Measurements from ENCODE around the gene DNAJC9.

Gene DNAJC9

DNA sequence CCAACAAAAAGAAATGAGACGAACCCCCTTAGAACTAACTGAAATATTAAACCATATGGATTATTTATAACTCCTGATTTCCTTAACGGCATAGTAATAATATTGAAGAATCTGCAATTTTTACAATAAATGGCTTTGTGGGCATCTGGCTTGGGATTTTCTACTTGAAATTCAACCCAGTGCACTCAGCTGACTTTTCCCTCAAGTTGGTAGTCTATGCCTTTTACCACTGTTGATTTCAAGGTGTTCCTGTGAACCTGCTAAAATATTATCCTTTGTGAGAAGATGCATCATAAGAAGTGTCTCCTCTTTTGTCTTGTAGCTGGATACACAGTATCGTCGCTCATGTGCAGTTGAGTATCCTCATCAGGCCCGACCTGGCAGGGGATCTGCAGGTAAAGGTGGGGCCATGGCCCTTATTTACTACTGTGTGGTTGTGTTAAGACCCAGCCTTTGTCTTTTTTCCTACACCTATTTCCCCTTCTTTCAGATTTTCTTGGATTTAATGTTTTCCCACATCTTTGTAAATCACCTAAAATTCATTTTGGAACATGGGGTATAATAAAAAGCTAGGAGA lies 8.0 kb downstream of the DNAJC9 start:
- DNase-seq = no peak

DNA sequence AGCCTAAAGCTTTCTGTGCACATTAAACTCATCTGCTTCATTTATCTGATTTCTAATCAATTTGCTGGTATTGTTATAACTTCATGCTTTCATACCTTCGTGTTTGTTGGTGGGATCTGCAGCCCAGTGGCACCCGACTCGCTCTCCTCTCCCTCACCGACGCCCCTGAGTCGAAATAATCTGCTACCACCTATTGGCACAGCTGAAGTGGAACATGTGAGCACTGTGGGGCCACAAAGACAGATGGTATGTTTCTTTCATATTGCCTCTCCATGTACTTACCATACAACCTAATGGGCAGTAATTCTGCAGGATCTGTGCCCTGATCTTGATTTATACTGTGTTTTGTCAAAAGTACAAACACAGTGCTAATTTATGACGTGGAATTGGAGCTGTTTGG lies 12.4 kb downstream of the DNAJC9 start:
- no peak for DNase-seq

- no peak for DNase-seq
These were observed 13.2 kb downstream of the DNAJC9 start for GRCh38 chr10:73233883-73234282.

- no peak for DNase-seq
These were observed 14.2 kb downstream of the DNAJC9 start for GRCh38 chr10:73232887-73233286.

DNA sequence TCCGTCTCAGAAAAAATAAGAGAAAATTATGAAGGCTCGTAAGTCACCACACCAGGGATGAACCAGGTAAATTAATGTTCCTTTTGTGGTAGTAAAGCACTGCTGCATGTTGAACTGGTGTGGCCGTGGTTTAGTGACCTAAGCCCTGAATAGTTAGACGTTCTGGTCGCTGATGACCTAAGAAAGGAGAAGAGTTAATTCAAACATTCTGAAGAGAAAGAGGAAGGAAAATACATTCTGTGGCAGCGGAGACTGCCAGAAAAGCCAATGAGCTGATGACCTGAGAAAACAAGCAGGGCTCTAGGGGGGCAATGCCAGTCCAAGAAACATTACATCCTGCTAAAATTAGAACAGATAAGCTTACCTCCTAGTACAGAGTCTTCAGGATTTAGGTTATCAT lies 17.5 kb downstream of the DNAJC9 start:
- DNase-seq = no peak

GRCh38 chr10:73228247-73228646 lies 18.8 kb downstream of the DNAJC9 start:
- DNase-seq = no peak

DNA sequence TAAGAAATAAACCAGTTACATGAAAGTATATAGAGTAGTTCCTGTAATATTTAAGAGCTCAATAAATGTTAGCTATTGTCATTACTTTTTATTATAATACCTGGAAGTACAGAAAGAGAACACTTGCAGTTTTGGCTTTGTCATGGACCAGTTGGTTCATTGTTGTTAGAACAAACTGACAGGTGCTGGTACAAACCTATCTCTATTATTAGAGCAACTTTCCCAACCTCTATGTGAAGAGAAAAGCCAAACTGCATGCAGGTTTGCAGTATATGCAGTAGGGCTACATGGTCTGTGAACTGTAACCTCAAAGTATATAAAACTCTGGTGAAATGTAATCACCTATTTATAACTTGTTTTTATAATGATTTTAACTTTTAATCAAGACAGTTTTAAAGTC lies 20.4 kb downstream of the DNAJC9 start:
- DNase-seq = no peak

- no peak for DNase-seq
These were observed 21.5 kb downstream of the DNAJC9 start for GRCh38 chr10:73225518-73225917.

- DNase-seq = no peak
These were observed 26.1 kb downstream of the DNAJC9 start for GRCh38 chr10:73220989-73221388.

- DNase-seq = no peak
These were observed 27.7 kb downstream of the DNAJC9 start for GRCh38 chr10:73219384-73219783.

DNA sequence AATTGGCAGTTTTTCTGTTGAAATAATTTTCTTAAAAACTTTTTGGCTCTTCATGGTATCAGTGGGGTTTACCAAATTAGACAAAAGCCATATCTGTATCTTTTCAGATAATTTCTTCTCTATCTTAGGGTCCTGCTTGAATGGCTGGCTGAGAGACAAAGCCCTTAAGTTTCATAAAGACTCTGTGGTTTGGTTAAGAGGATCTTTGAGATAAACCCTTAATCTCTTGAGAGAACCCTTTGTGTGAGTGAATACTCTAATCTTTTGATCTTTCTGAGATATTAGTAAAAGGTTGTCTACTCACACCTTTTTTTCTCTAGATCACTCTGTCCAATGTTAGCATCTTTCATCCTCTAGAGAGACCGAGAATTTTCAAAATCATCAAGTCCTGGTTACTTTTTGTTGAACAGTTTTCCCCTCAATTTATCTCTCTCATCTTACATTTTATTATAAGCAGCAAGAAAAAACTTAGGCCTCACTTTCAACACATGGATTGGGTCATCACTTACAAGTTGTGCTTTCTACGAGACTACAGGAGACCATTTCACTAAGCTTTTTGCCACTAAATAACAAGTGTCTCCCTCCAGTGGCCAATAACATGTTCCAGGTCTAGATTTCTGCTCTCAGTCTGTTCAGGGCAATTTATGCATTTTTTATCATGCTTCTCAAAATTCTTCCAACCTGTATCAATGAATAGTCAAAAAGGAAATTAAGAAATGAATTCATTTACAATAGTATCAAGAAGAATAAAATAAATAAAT lies 28.4 kb downstream of the DNAJC9 start:
- DNase-seq = no peak

DNA sequence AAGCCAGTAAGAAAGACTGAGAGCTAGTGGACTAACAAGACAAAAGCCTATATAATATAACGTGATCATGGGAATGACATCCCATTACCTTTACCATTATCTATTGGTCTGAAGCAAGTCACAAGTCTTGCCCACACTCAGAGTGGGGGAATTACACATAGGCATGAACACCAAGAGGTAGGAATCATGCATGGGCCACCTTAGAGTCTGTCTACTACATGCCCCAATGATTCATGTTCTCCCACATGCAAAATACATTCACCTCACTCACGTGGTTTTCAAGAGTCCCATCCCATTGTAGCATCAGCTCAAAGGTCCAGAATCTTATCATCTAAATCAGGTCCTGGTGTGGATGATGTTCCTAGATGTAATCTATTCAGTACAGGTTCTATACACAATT lies 29.4 kb downstream of the DNAJC9 start:
- DNase-seq = no peak

DNA sequence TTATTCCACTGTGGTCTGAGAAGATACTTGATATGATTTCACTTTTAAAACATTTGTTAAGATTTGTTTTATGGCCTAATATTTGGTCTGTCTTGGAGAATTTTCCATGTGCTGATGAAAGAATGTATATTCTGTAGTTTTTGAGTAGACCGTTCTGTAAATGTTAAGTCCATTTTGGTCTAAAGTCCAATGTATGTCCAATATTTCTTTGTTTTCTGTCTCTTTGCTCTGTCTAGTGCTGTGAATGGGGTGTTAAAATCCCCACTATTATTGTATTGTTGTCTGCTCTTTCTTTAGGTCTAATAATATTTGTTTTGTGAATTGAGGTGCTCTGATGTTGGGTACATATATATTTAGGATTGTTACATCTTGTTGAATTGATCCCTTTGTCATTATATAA lies 31.3 kb downstream of the DNAJC9 start:
- no peak for DNase-seq

- DNase-seq = no peak
These were observed 35.8 kb downstream of the DNAJC9 start for GRCh38 chr10:73211106-73211811.

DNA sequence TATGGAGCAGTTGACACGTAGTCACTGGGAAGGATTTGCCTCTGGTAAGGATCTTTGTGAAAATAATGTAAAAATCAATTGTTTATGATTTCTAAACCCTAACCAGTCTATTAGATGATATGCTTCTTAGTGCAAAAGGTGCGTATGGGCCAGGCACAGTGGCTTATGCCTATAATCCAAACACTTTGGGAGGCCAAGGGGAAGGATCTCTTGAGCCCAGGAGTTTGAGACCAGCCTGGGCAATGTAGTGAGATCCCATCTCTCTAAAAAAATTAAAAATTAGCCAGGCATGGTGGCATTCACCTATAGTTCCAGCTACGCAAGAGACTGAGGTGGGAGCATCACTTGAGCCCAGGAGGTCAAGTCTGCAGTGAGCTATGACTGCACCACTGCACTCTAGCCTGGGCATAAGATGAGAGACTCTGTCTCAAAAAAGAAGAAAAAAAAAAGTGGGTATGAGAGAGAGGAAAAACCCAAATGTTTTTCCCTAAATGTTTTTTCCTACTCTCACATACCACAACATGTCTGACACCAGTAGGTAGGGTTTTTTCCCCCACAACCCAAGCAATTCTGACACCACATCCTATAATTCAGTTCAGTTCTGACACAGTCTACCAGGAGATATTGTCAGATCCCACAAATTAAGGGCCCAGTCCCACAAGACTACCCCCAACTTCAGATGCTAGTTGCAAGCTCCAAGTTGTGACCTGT lies 36.5 kb downstream of the DNAJC9 start:
- no peak for DNase-seq

GRCh38 chr10:73209705-73210104 lies 37.4 kb downstream of the DNAJC9 start:
- DNase-seq = no peak

DNA sequence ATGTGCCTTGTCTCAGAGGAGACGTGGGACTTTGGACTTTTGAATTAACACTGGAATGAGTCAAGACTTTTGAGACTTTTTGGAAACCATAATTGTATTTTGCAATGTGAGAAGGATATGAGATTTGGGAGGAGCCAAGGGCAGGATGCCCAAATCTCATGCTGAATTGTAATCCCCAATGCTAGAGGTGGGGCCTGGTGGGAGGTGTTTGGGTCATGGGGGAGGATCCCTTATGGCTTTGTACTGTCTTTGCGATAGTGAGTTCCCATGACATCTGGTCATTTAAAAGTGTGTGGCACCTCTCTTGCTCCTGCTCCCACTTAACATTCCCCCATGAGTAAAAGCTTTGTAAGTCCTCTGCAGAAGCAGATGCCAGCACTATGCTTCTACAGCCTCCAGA lies 39.2 kb downstream of the DNAJC9 start:
- no peak for DNase-seq

DNA sequence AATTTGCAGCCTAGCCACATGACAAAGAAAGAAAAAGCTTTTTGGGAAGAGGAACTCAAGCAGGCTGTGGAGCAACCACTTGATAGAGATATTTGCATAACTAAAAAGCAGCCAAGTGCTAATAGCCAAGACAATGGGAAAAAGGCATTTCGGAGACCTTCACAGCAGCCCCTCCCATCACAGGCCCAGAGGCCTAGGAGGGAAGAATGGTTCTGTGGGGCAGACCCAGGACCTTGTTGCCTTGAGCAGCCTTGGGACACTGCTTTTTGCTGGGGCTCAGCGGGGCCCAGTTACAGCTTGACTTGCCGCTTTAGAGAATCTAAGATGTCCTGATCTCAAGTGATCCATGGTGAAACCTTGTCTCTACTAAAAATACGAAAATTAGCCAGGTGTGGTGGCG lies 40.7 kb downstream of the DNAJC9 start:
- no peak for DNase-seq

DNA sequence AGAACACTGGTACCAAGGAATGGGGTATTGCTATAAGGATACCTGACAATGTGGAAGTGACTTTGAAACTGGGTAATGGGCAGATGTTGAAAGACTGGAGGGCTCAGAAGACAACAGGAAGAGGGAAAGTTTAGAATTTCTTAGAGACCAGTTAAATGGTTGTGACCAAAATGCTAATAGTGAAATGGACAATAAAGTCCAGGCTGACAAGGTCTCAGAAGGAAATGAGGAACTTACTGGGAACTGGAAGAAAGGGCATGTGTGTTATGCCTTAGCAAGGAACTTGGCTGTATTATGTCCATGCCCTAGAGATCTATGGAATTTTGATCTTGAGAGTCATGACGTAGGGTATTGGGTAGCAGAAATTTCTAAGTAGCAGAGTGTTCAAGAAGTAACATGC lies 41.2 kb downstream of the DNAJC9 start:
- no peak for DNase-seq

DNA sequence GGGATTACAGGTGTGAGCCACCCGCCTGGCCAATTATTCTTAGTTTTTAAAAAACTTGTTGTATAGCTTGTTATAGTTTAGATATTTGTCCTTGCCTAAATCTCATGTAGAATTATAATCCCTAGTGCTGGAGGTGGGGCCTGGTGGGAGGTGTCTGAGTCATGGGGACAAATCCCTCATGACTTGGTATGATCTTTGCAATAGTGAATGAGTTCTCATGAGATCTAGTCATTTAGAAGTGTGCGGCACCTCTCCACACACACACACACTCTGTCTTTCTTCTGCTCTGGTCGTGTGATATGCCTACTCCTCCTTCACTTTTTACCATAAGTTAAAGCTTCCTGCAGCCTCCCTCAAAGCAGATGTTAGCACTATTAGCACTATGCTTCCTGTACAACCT lies 42.0 kb downstream of the DNAJC9 start:
- no peak for DNase-seq

Data from NCI-H1694 treated with DMSO at 0.1 percent for 48 hours (cell line).